Right cardiac atrium (tissue), 5 donors: Measurements from ENCODE around the gene WFDC5. TPM values are rescaled to one million over a fixed set of nuclear protein-coding genes. Genes with fewer than 3 reads are reported as not detected.
"Not testable (repeated sequence)": the region's sequence is repeated elsewhere in the genome, so short reads cannot be mapped to it uniquely, and the experiment has no call there.

Experiments used
- ATAC-seq, 2 donors: fragments of 200-7000 bp; cut with Tn5 transposase; one replicate each; pipeline versions ENCODE4 v1.8.0 to v1.9.1; 2020; ENCODE audit warnings: moderate library complexity in 2 of 2, mild to moderate bottlenecking in 1 of 2
- DNase-seq, 3 donors: peaks; one replicate each; pipeline ENCODE4 v3.0.0-alpha.2; 2020
- H3K27ac ChIP-seq: one replicate; pipeline ENCODE4 v1.5.1; 2013; ENCODE audit warnings: mild to moderate bottlenecking, low read length, control low read depth, moderate library complexity
- H3K27me3 ChIP-seq: one replicate; pipeline ENCODE4 v1.6.1; 2013; ENCODE audit not compliant: control insufficient read depth, insufficient read depth
- H3K4me1 ChIP-seq: one replicate; pipeline ENCODE4 v1.6.1; 2013; ENCODE audit warnings: low read length; ENCODE audit not compliant: control insufficient read depth, insufficient read depth
- H3K4me3 ChIP-seq: one replicate; pipeline ENCODE4 v1.5.1; 2013; ENCODE audit warnings: low read length, control low read depth
- H3K9me3 ChIP-seq: one replicate; pipeline ENCODE4 v1.6.1; 2013; ENCODE audit warnings: low read length; ENCODE audit not compliant: control insufficient read depth
- WGBS: extraction: QIAGEN DNeasy Blood & Tissue Kit; methylation state at CpG from one replicate; pipeline ENCODE4 v1.1.7; 2013; 5-methylcytosine and 5-hydroxymethylcytosine counted together
- intact Hi-C, 4 donors: fragments of 100-400 bp; cut with DNase I; formaldehyde crosslinking; loops; one replicate each; pipeline versions ENCODE4 v1.11.0 to v1.14.0; 2022 to 2023
- polyA plus RNA-seq: library from polyadenylated mRNA; stranded (reverse); fragments of 200-250 nt; gene quantifications from one replicate; pipeline ENCODE4 v1.2.3, GENCODE V29; 2013
- total RNA-seq, 4 donors: library from RNA; stranded (reverse); fragmentation: NEBNext Ultra II Directional; extraction: Animal tissue kit (Norgen Biotek cat#: 25700); gene quantifications; one replicate each; pipeline ENCODE4 v1.2.1, GENCODE V29; 2021
- donor health status: healthy with polysubstance abuse.
- donor health status: DM: no; HTN: yes; CAD: no.
- donor health status: DM: no; HTN: no; CAD: no.
- donor health status: DM: no; HTN: yes; CAD: no; lungs with severe emphysema.
- donor health status: DM: yes; HTN: yes; CAD: no.

WFDC5 gene
- total and polyA plus RNA-seq, 5 donors, result not detected

DNA sequence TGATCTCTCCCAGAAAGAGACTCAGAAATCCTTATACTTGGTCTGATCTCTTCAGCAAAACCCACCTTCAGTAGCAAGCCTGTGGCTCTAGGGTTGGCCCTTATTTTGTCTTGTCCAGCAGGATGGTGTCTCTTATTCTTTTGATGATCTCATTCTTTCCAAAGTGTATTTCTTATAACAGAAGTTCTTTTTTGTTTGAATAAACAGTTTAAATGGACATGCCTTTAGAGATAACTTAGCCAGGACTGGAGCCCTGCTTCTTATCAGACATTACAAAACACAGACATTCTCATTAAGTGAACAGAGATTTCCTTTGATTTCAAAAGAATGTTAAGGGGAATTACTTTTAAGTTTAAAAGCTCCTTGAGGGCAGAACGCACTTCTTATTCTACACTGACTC is 45.7 kb downstream of the WFDC5 start:
- no peaks in the 10 kb centered on the region for H3K4me1 ChIP-seq
- no peak overlapping the region for H3K27ac ChIP-seq
- peak in 1 of 2 donors; percentile 51 for ATAC-seq
- H3K27me3 ChIP-seq, result no peaks in the 10 kb centered on the region
- no peak for DNase-seq
- H3K9me3 ChIP-seq, result no peaks in the 10 kb centered on the region
- WGBS, result 85% methylated on average over 1 of the region's 1 CpG
- no peak overlapping the region for H3K4me3 ChIP-seq
- intact Hi-C loops, result no loop called here

DNA sequence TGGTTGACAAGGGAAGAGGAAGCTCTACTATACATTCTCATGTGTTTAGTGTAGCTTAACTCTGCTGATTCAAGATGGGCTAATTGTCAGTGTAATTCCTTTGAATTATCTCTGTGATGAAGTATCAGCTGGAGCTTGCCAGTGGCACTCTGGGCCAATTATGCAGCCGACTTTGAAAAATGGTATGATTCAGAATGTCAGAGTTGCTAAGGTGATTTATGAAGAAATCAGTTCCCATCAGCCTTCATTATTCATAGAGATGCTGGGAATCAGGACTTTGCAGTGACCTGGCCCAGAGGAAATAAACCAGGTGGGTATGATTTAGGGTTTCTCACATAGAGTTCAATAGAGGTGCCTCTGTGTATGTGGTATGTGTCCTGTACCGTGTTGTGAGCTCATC is 47.4 kb downstream of the WFDC5 start:
- intact Hi-C loops, result no loop called here
- 75% methylated on average over 2 of the region's 2 CpGs for WGBS
- Histone ChIP-seq H3K27ac (no peak overlapping the region), H3K4me3 (no peak overlapping the region), H3K4me1 (no peaks in the 10 kb centered on the region), H3K27me3 (no peaks in the 10 kb centered on the region), H3K9me3 (no peaks in the 10 kb centered on the region)
- no peak for ATAC-seq
- DNase-seq, result no peak

DNA sequence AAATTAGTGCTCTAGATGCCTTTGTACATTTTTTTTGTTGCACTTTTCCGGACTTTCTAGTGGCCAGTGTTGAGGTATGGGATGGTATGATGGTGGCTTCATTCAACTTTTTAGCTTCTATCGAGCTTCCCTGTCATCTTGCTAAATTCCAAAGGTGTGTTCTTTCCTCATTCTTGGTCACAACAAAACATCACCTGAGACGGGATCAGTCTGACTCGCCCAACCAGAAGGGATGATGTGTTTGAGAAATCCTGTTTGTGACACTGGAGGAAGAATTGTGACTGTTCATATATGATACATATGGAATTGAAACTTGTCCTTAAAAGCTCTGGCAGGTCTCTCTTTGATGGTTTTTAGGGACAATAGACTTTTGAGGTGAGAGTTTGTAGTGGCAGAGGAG is 47.9 kb downstream of the WFDC5 start:
- Histone ChIP-seq H3K9me3 (no peaks in the 10 kb centered on the region), H3K4me3 (no peak overlapping the region), H3K27me3 (no peaks in the 10 kb centered on the region), H3K4me1 (no peaks in the 10 kb centered on the region), H3K27ac (no peak overlapping the region)
- 98% methylated on average over 4 of the region's 4 CpGs for WGBS
- DNase-seq (no peak), ATAC-seq (no peak)
- intact Hi-C loops, result no loop called here

DNA sequence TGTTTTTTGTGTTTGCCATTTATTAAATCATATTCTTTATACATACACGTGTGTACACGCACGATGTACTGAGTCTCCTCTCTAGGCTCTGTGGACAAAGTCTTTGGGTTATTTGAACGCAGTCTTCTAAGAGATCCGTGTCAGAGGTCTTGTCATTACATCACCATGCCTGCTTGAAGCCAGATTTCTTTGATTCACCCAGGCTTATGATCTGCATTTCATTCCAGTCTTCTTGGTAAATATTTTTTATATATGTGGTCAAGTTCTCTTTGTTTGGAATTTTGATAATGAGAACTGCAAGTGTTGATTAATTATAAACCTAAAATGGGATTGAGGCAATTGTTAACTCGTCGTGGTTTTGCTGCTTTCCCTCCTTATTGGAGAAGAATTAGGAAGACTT is 48.6 kb downstream of the WFDC5 start:
- WGBS, result 85% methylated on average over 7 of the region's 7 CpGs
- no peaks in the 10 kb centered on the region for H3K27me3 ChIP-seq
- DNase-seq, result no peak
- H3K4me1 ChIP-seq, result no peaks in the 10 kb centered on the region
- H3K27ac ChIP-seq, result no peak overlapping the region
- no peaks in the 10 kb centered on the region for H3K9me3 ChIP-seq
- intact Hi-C loops, result no loop called here
- no peak for ATAC-seq
- H3K4me3 ChIP-seq, result no peak overlapping the region

DNA sequence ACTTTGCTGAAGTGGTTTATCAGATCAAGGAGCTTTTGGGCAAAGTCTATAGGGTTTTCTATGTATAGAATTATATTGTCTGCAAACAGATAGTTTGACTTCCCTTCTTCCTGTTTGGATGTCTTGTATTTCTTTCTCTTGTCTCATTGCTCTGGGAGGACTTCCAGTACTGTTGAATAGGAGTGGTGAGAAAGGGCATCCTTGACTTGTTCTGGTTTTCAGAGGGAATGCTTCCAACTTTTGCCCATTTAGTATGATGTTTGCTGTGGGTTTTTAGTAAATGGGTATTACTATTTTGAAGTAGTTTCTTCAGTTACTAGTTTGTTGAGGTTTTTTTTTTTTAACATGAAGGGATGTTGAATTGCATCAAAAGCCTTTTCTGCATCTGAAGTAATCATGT is 50.2 kb downstream of the WFDC5 start:
- intact Hi-C loops, result no loop called here
- Histone ChIP-seq H3K27me3 (no peaks in the 10 kb centered on the region), H3K4me3 (no peak overlapping the region), H3K9me3 (no peaks in the 10 kb centered on the region), H3K27ac (no peak overlapping the region), H3K4me1 (no peaks in the 10 kb centered on the region)
- DNase-seq (no peak), ATAC-seq (no peak)

DNA sequence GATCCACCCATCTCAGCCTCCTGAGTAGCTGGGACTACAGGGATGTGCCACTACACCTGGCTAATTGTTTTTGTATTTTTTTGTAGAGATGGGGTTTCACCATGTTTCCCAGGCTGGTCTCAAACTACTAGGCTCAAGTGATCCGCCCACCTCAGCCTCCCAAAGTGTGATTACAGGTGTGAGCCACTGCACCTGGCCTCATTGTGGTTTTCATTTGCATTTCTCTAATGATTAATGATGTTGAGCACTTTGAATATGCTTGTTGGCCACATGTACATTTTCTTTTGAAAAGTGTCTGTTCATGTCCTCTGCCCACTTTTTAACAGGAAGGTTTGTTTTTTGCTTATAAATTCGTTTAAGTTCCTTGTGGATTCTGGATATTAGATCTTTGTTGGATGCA is 51.9 kb downstream of the WFDC5 start:
- intact Hi-C loops, DNase-seq: not testable (repeated sequence)

DNA sequence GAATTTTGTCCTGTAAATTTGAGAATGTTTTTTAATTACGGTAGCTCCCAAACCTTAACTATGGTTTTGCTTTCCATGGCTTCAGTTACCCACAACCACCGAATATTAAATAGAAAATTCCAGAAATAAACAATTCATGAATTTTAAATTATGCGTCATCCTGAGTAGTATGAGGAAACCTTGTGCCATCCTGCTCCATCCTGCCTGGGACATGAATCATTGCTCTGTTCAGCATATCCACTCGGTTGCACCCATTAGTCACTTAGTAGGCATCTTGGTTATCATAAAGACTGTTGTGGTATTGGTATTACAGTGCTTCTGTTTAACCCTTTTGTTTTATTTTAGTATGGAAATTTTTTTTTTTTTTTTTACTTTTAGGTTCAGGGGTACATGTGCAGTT is 53.7 kb downstream of the WFDC5 start:
- H3K27me3 ChIP-seq, result no peaks in the 10 kb centered on the region
- H3K9me3 ChIP-seq, result no peaks in the 10 kb centered on the region
- WGBS, result 80% methylated on average over 4 of the region's 4 CpGs
- intact Hi-C loops, result no loop called here
- no peak for DNase-seq
- H3K27ac ChIP-seq, result no peak overlapping the region
- no peak overlapping the region for H3K4me3 ChIP-seq
- no peak for ATAC-seq
- H3K4me1 ChIP-seq, result no peaks in the 10 kb centered on the region

More for the DNA sequence above, 51.9 kb downstream of the WFDC5 start:
- not testable (repeated sequence) for ATAC-seq, H3K9me3 ChIP-seq, H3K4me3 ChIP-seq, H3K27ac ChIP-seq, H3K27me3 ChIP-seq, H3K4me1 ChIP-seq
- 93% methylated on average over 2 of the region's 2 CpGs for WGBS

DNA sequence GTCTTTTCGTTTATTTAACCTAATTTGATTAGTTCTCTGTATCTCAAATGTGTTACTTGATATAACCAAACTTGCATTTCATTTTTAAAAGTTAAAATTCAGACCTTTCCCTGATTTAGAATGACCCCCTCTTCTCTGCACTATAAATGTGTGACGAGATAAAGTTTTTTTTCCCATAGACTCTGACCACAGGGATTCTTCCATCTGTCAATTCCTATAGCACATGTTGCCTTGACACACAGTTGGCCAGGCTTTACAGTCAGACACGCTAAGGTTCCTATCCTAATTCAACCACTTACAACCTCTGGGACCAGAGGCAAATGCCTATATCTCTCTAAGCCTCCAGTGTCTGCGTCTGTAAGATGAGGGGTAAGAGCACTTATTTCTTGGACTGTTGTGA is 54.7 kb downstream of the WFDC5 start:
- no peaks in the 10 kb centered on the region for H3K9me3 ChIP-seq

More for the DNA sequence above, 54.7 kb downstream of the WFDC5 start:
- Histone ChIP-seq H3K27ac (no peak overlapping the region), H3K4me3 (no peak overlapping the region), H3K27me3 (no peaks in the 10 kb centered on the region), H3K4me1 (no peaks in the 10 kb centered on the region)
- 80% methylated on average over 4 of the region's 4 CpGs for WGBS
- DNase-seq (no peak), ATAC-seq (no peak)
- intact Hi-C loops, result no loop called here

Other genes with a start within 250 kb of the WFDC5 start
- 100 to 1,000 TPM in 3 of 4 donors, 10 to 100 TPM in 1; 87.8 to 121 (median 111) TPM for gene YWHAB, start 229.5 kb downstream of the WFDC5 start, total RNA-seq
- 53.4 TPM for gene YWHAB, start 229.5 kb downstream of the WFDC5 start, polyA plus RNA-seq
- gene PABPC1L, start 205.1 kb downstream of the WFDC5 start, total RNA-seq, result 1 to 10 TPM; 3.6 to 5.3 (median 4.1) TPM
- 3.3 TPM for gene PABPC1L, start 205.1 kb downstream of the WFDC5 start, polyA plus RNA-seq
- 10 to 100 TPM; 12.1 to 16.8 (median 13.7) TPM for gene TOMM34, start 154.8 kb downstream of the WFDC5 start, total RNA-seq
- 11.1 TPM for gene TOMM34, start 154.8 kb downstream of the WFDC5 start, polyA plus RNA-seq
- 10 to 100 TPM; 13.8 to 14.4 (median 14.1) TPM for gene STK4, start 148.7 kb downstream of the WFDC5 start, total RNA-seq
- 4.6 TPM for gene STK4, start 148.7 kb downstream of the WFDC5 start, polyA plus RNA-seq
- gene KCNS1, start 14.0 kb downstream of the WFDC5 start, total RNA-seq, result 1 to 10 TPM in 1 of 4 donors, under 1 TPM in 3; 0.37 to 1.2 (median 0.58) TPM
- 0.27 TPM for gene KCNS1, start 14.0 kb downstream of the WFDC5 start, polyA plus RNA-seq
- not detected for gene WFDC12, start 9.3 kb upstream of the WFDC5 start, total RNA-seq
- not detected for gene WFDC12, start 9.3 kb upstream of the WFDC5 start, polyA plus RNA-seq
- not detected for gene PI3, start 59.7 kb upstream of the WFDC5 start, total RNA-seq
- gene PI3, start 59.7 kb upstream of the WFDC5 start, polyA plus RNA-seq, result not detected
- not detected for gene SEMG1, start 91.9 kb upstream of the WFDC5 start, total RNA-seq
- gene SEMG1, start 91.9 kb upstream of the WFDC5 start, polyA plus RNA-seq, result not detected
- gene SEMG2, start 106.2 kb upstream of the WFDC5 start, total RNA-seq, result not detected
- gene SEMG2, start 106.2 kb upstream of the WFDC5 start, polyA plus RNA-seq, result not detected
- 10 to 100 TPM in 2 of 4 donors, 1 to 10 TPM in 2; 1.4 to 16.6 (median 10.3) TPM for gene SLPI, start 139.4 kb upstream of the WFDC5 start, total RNA-seq
- 2.1 TPM for gene SLPI, start 139.4 kb upstream of the WFDC5 start, polyA plus RNA-seq
- not detected for gene RBPJL, start 191.7 kb upstream of the WFDC5 start, total RNA-seq
- gene RBPJL, start 191.7 kb upstream of the WFDC5 start, polyA plus RNA-seq, result not detected
- gene MATN4, start 193.1 kb upstream of the WFDC5 start, total RNA-seq, result under 1 TPM in 3 of 4 donors, not detected in 1; 0.15 to 0.20 (median 0.17) TPM
- gene MATN4, start 193.1 kb upstream of the WFDC5 start, polyA plus RNA-seq, result 0.05 TPM
- gene SDC4, start 233.2 kb upstream of the WFDC5 start, total RNA-seq, result 100 to 1,000 TPM in 1 of 4 donors, 10 to 100 TPM in 3; 57.5 to 125 (median 61.2) TPM
- gene SDC4, start 233.2 kb upstream of the WFDC5 start, polyA plus RNA-seq, result 63.8 TPM
- gene SYS1, start 248.0 kb upstream of the WFDC5 start, total RNA-seq, result 10 to 100 TPM; 21.5 to 28.7 (median 25.8) TPM
- gene SYS1, start 248.0 kb upstream of the WFDC5 start, polyA plus RNA-seq, result 17.1 TPM